Transverse colon (tissue), 4 donors: ENCODE measurements around the gene PDILT.

Source experiments
- EP300 ChIP-seq: sonication (generic); formaldehyde crosslinking; IDR thresholded peaks from one replicate; pipeline ENCODE4 v1.6.1; 2017; ENCODE audit warnings: antibody characterized with exemption, low read depth
- POLR2A ChIP-seq: fragments of 450-650 bp; IDR thresholded peaks from one replicate; pipeline ENCODE4 v1.6.1; 2016; ENCODE audit warnings: antibody characterized with exemption, mild to moderate bottlenecking, moderate library complexity
- POLR2AphosphoS5 ChIP-seq, 3 donors: sonication (generic); formaldehyde crosslinking; IDR thresholded peaks; one replicate each; pipeline ENCODE4 v1.6.1; 2016; ENCODE audit warnings: antibody characterized with exemption in 3 of 3
- TF ChIP-seq, protein P1 (sequence below), 5 experiments: fragments of 200-600 bp in 3 of 5; fragments of 450-650 bp in 2 of 5; sonication (generic) in 3 of 5; IDR thresholded peaks; 1 replicate in 2 of 5; 2 replicates in 3 of 5; pipeline ENCODE4 v1.5.1; 2016 to 2017; ENCODE audit warnings: antibody characterized with exemption in 5 of 5, inconsistent platforms in 3 of 5, mild to moderate bottlenecking in 2 of 5, moderate library complexity in 1 of 5

GRCh38 chr16:20441191-20441590 lies 36.7 kb upstream of the PDILT start:
- TF ChIP-seq, protein P1, sequence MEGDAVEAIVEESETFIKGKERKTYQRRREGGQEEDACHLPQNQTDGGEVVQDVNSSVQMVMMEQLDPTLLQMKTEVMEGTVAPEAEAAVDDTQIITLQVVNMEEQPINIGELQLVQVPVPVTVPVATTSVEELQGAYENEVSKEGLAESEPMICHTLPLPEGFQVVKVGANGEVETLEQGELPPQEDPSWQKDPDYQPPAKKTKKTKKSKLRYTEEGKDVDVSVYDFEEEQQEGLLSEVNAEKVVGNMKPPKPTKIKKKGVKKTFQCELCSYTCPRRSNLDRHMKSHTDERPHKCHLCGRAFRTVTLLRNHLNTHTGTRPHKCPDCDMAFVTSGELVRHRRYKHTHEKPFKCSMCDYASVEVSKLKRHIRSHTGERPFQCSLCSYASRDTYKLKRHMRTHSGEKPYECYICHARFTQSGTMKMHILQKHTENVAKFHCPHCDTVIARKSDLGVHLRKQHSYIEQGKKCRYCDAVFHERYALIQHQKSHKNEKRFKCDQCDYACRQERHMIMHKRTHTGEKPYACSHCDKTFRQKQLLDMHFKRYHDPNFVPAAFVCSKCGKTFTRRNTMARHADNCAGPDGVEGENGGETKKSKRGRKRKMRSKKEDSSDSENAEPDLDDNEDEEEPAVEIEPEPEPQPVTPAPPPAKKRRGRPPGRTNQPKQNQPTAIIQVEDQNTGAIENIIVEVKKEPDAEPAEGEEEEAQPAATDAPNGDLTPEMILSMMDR (IDR thresholded peaks at IDR 0.05): no peak
- TF ChIP-seq POLR2AphosphoS5 (IDR thresholded peaks at IDR 0.05) (no peak), POLR2A (no peak), EP300 (no peak)
